ENCODE results near the gene PRRC2C. TPM values are rescaled to one million over a fixed set of nuclear protein-coding genes. Genes with fewer than 3 reads are reported as not detected.

The PRRC2C gene
- polyA plus RNA-seq, 1 of the 3 experiments (the other 2 are of a cell fraction), result 39.9 TPM

GRCh38 chr1:171495444-171495843, 10.1 kb downstream of the PRRC2C start:
- Histone ChIP-seq H3F3A (replicated peaks; ENCODE audit: insufficient read depth) (no peaks in the 10 kb centered on the region), H3K9ac (no peak overlapping the region), H3K27ac (ENCODE audit: low read depth in 2 of 2, low read length in 1 of 2) (no peak overlapping the region; a peak in 1 of 4 replicates), H3K4me2 (no peak overlapping the region), H3K79me2 (ENCODE audit: insufficient read depth) (peaks cover 100% of the 10 kb centered on the region), H3K9me2 (no peaks in the 10 kb centered on the region), H3K36me3 (replicated peaks in 1 of 2; ENCODE audit: control insufficient read depth in 1 of 2, insufficient read depth in 2 of 2, low read length in 1 of 2) (peaks cover 14 to 15% of the 10 kb centered on the region in 2 experiments), H2AFZ (ENCODE audit: low read depth) (no peak overlapping the region), H3K4me3 (ENCODE audit: low read depth in 2 of 2, low read length in 1 of 2) (no peak overlapping the region), H3K4me1 (ENCODE audit: control insufficient read depth in 1 of 2, insufficient read depth in 2 of 2, low read depth in 1 of 2, low read length in 1 of 2) (no peaks in the 10 kb centered on the region; a peak in 1 of 4 replicates), H4K20me1 (ENCODE audit: insufficient read depth) (peaks cover 96% of the 10 kb centered on the region), H3K9me3 (no peaks in the 10 kb centered on the region), H3K27me3 (ENCODE audit: insufficient read depth) (no peaks in the 10 kb centered on the region)
- TF ChIP-seq POLR2AphosphoS5 (IDR thresholded peaks at IDR 0.05; ENCODE audit: low read depth, low read length), result no peak
- TF ChIP-seq FOSL2 (IDR thresholded peaks at IDR 0.05; ENCODE audit: borderline replicate concordance, low read depth), result no peak
- no peak for TF ChIP-seq REST (IDR thresholded peaks at IDR 0.05; ENCODE audit: low read depth, low read length)
- TF ChIP-seq YY1 (IDR thresholded peaks at IDR 0.05; ENCODE audit: low read depth), result no peak
- no peak for TF ChIP-seq RFX5 (IDR thresholded peaks at IDR 0.05; ENCODE audit: low read length)
- no peak for TF ChIP-seq RCOR1 (IDR thresholded peaks at IDR 0.05; ENCODE audit: low read length)
- TF ChIP-seq FOXM1 (IDR thresholded peaks at IDR 0.05; ENCODE audit: low read depth), result no peak
- POLR2A ChIA-PET, result no interaction called here
- DNase-seq, result no peak
- CTCF ChIA-PET, result no interaction called here

- 93% methylated on average over 3 of the region's 3 CpGs for WGBS (ENCODE audit: low lambda C conversion rate)
- no peak overlapping the region for H2AFZ ChIP-seq (ENCODE audit: low read depth)
- no peaks in the 10 kb centered on the region for H3K9me3 ChIP-seq
- H3K9ac ChIP-seq, result no peak overlapping the region
- no peak overlapping the region for H3K4me2 ChIP-seq
- DNase-seq, result no peak
- no peaks in the 10 kb centered on the region; a peak in 1 of 4 replicates for H3K4me1 ChIP-seq (ENCODE audit: control insufficient read depth in 1 of 2, insufficient read depth in 2 of 2, low read depth in 1 of 2, low read length in 1 of 2)
- no peaks in the 10 kb centered on the region for H3K27me3 ChIP-seq (ENCODE audit: insufficient read depth)
- ChIA-PET CTCF (interaction anchor here (1.3 to 2.2 kb wide), 2 partner anchors 14 to 15 kb away, joined by 3 to 16 read pairs; partner anchors contain the start of gene PRRC2C), POLR2A (no interaction called here)
- no peak overlapping the region for H3K4me3 ChIP-seq (ENCODE audit: low read depth in 2 of 2, low read length in 1 of 2)
- no peak overlapping the region for H3K27ac ChIP-seq (ENCODE audit: low read depth in 2 of 2, low read length in 1 of 2)
- no peak for TF ChIP-seq CTCF (IDR thresholded peaks at IDR 0.05)
- TF ChIP-seq ZBTB33 (IDR thresholded peaks at IDR 0.05; ENCODE audit: borderline replicate concordance, low read depth), result no peak
- no peak for TF ChIP-seq MXI1 (IDR thresholded peaks at IDR 0.05; ENCODE audit: low read depth, low read length)
- no peak for TF ChIP-seq NFIC (IDR thresholded peaks at IDR 0.05; ENCODE audit: borderline replicate concordance)
- no peak for TF ChIP-seq USF2 (IDR thresholded peaks at IDR 0.05; ENCODE audit: borderline replicate concordance, low read depth, low read length)
- TF ChIP-seq TAF1 (IDR thresholded peaks at IDR 0.05; ENCODE audit: borderline replicate concordance, low read depth, low read length), result no peak
- TF ChIP-seq RFX5 (IDR thresholded peaks at IDR 0.05; ENCODE audit: low read length), result no peak
- TF ChIP-seq PBX3 (IDR thresholded peaks at IDR 0.05), result no peak
- no peak for TF ChIP-seq EZH2phosphoT487 (IDR thresholded peaks at IDR 0.05; ENCODE audit: borderline replicate concordance, low read depth)
- TF ChIP-seq GABPA (IDR thresholded peaks at IDR 0.05; ENCODE audit: low read depth), result no peak
- no peak for TF ChIP-seq GATA2 (CRISPR knock-in tag; IDR thresholded peaks at IDR 0.05)
- TF ChIP-seq MEF2A (IDR thresholded peaks at IDR 0.05; ENCODE audit: borderline replicate concordance, low read depth), result no peak
- TF ChIP-seq RAD21 (IDR thresholded peaks at IDR 0.05; ENCODE audit: low read length), result no peak
- H3K9me2 ChIP-seq, result no peaks in the 10 kb centered on the region
- peaks cover 100% of the 10 kb centered on the region for H4K20me1 ChIP-seq (ENCODE audit: insufficient read depth)
- peaks cover 0 to 32% of the 10 kb centered on the region in 2 experiments for H3K36me3 ChIP-seq (replicated peaks in 1 of 2; ENCODE audit: control insufficient read depth in 1 of 2, insufficient read depth in 2 of 2, low read length in 1 of 2)
- H3F3A ChIP-seq (replicated peaks; ENCODE audit: insufficient read depth), result peaks cover 3% of the 10 kb centered on the region
- peaks cover 100% of the 10 kb centered on the region for H3K79me2 ChIP-seq (ENCODE audit: insufficient read depth)
Observed at GRCh38 chr1:171500304-171500703, 15.0 kb downstream of the PRRC2C start.

Data from SK-N-SH (cell line).